Vagina (tissue), 2 donors: ENCODE measurements around the gene MMRN1.

ENCODE experiments used
- POLR2A ChIP-seq, 2 donors: fragments of 450-650 bp; IDR thresholded peaks; one replicate each; pipeline ENCODE4 v1.6.1; 2017; ENCODE audit warnings: antibody characterized with exemption in 2 of 2, mild to moderate bottlenecking in 2 of 2, moderate library complexity in 2 of 2
- POLR2AphosphoS5 ChIP-seq, 2 donors: sonication (generic); formaldehyde crosslinking; IDR thresholded peaks; one replicate each; pipeline ENCODE4 v1.9.0; 2017; ENCODE audit warnings: antibody characterized with exemption in 2 of 2, mild to moderate bottlenecking in 2 of 2, low read depth in 1 of 2; ENCODE audit not compliant: insufficient read depth in 1 of 2
- TF ChIP-seq, protein P1 (sequence below), 3 experiments: fragments of 450-650 bp in 2 of 3; fragments of 200-600 bp in 1 of 3; sonication (generic) in 1 of 3; IDR thresholded peaks; one replicate each; pipeline ENCODE4 v1.5.1; 2017 to 2019; ENCODE audit warnings: antibody characterized with exemption in 3 of 3, mild to moderate bottlenecking in 2 of 3, moderate library complexity in 2 of 3

GRCh38 chr4:89928838-89929237 lies 34.2 kb downstream of the MMRN1 start:
- TF ChIP-seq, protein P1, sequence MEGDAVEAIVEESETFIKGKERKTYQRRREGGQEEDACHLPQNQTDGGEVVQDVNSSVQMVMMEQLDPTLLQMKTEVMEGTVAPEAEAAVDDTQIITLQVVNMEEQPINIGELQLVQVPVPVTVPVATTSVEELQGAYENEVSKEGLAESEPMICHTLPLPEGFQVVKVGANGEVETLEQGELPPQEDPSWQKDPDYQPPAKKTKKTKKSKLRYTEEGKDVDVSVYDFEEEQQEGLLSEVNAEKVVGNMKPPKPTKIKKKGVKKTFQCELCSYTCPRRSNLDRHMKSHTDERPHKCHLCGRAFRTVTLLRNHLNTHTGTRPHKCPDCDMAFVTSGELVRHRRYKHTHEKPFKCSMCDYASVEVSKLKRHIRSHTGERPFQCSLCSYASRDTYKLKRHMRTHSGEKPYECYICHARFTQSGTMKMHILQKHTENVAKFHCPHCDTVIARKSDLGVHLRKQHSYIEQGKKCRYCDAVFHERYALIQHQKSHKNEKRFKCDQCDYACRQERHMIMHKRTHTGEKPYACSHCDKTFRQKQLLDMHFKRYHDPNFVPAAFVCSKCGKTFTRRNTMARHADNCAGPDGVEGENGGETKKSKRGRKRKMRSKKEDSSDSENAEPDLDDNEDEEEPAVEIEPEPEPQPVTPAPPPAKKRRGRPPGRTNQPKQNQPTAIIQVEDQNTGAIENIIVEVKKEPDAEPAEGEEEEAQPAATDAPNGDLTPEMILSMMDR (IDR thresholded peaks at IDR 0.05): no peak
- TF ChIP-seq POLR2AphosphoS5 (IDR thresholded peaks at IDR 0.05; ENCODE audit: insufficient read depth in 1 of 2, low read depth in 1 of 2) (no peak), POLR2A (IDR thresholded peaks at IDR 0.05) (no peak)
